ENCODE measurements around the gene C12orf42. TPM values are rescaled to one million over a fixed set of nuclear protein-coding genes. Genes with fewer than 3 reads are reported as not detected.

The C12orf42 gene
- total RNA-seq, 2 donors from 2014 or later, result not detected

- Histone ChIP-seq H3K9me3 (no peaks in the 10 kb centered on the region), H3K4me3 (no peak overlapping the region), H3K27me3 (no peaks in the 10 kb centered on the region), H3K27ac (no peak overlapping the region), H3K36me3 (replicated peaks in 1 of 2; ENCODE audit: insufficient read depth in 1 of 2, low read depth in 2 of 2) (no peaks in the 10 kb centered on the region), H3K4me1 (no peaks in the 10 kb centered on the region)
- DNase-seq (no peak), ATAC-seq (no peak)
- intact Hi-C loops (cut with DNase I), result no loop called here
- TF ChIP-seq POLR2A (IDR thresholded peaks at IDR 0.05) (no peak), CTCF (IDR thresholded peaks at IDR 0.05) (no peak)
- 83 to 86% methylated on average over 1 of the region's 1 CpG for WGBS, 2 donors
Measured at GRCh38 chr12:103317220-103317619, 178.5 kb downstream of the C12orf42 start.

GRCh38 chr12:103314786-103315185 is 181.0 kb downstream of the C12orf42 start:
- intact Hi-C loops (cut with DNase I), result no loop called here
- H3K9me3 ChIP-seq, result no peaks in the 10 kb centered on the region
- DNase-seq (no peak), ATAC-seq (no peak)
- H3K4me1 ChIP-seq, result no peaks in the 10 kb centered on the region
- H3K27ac ChIP-seq, result no peak overlapping the region
- TF ChIP-seq CTCF (IDR thresholded peaks at IDR 0.05), result no peak
- H3K4me3 ChIP-seq, result no peak overlapping the region
- H3K27me3 ChIP-seq, result no peaks in the 10 kb centered on the region
- WGBS, 2 donors, result 55 to 59% methylated on average over 2 of the region's 2 CpGs
- H3K36me3 ChIP-seq (replicated peaks in 1 of 2; ENCODE audit: insufficient read depth in 1 of 2, low read depth in 2 of 2), result no peaks in the 10 kb centered on the region

GRCh38 chr12:103313894-103314293 is 181.9 kb downstream of the C12orf42 start:
- Histone ChIP-seq H3K27ac (no peak overlapping the region), H3K9me3 (no peaks in the 10 kb centered on the region), H3K27me3 (no peaks in the 10 kb centered on the region), H3K4me1 (no peaks in the 10 kb centered on the region), H3K36me3 (replicated peaks in 1 of 2; ENCODE audit: insufficient read depth in 1 of 2, low read depth in 2 of 2) (no peaks in the 10 kb centered on the region), H3K4me3 (no peak overlapping the region)
- intact Hi-C loops (cut with DNase I), result no loop called here
- no peak for ATAC-seq
- 59 to 76% methylated on average over 1 of the region's 1 CpG for WGBS, 2 donors
- TF ChIP-seq CTCF (IDR thresholded peaks at IDR 0.05), result no peak
- TF ChIP-seq POLR2A (IDR thresholded peaks at IDR 0.05), result no peak
- no peak for DNase-seq

- H3K27ac ChIP-seq, result no peak overlapping the region
- ATAC-seq (no peak), DNase-seq (no peak)
- H3K4me3 ChIP-seq, result no peak overlapping the region
- no peaks in the 10 kb centered on the region for H3K27me3 ChIP-seq
- H3K9me3 ChIP-seq, result no peaks in the 10 kb centered on the region
- H3K4me1 ChIP-seq, result no peaks in the 10 kb centered on the region
- no peaks in the 10 kb centered on the region for H3K36me3 ChIP-seq (replicated peaks in 1 of 2; ENCODE audit: insufficient read depth in 1 of 2, low read depth in 2 of 2)
- intact Hi-C loops (cut with DNase I), result no loop called here
- TF ChIP-seq CTCF (IDR thresholded peaks at IDR 0.05) (no peak), POLR2A (IDR thresholded peaks at IDR 0.05) (no peak)
- 65 to 68% methylated on average over 3 of the region's 3 CpGs for WGBS, 2 donors
Measured at GRCh38 chr12:103312742-103313354, 182.9 kb downstream of the C12orf42 start.

- TF ChIP-seq POLR2A (IDR thresholded peaks at IDR 0.05) (no peak), CTCF (IDR thresholded peaks at IDR 0.05) (no peak)
- intact Hi-C loops (cut with DNase I), result no loop called here
- no peak overlapping the region for H3K4me3 ChIP-seq
- H3K27ac ChIP-seq, result no peak overlapping the region
- H3K4me1 ChIP-seq, result no peaks in the 10 kb centered on the region
- H3K27me3 ChIP-seq, result no peaks in the 10 kb centered on the region
- no peaks in the 10 kb centered on the region for H3K36me3 ChIP-seq (replicated peaks in 1 of 2; ENCODE audit: insufficient read depth in 1 of 2, low read depth in 2 of 2)
- no peak for DNase-seq
- no peaks in the 10 kb centered on the region for H3K9me3 ChIP-seq
- ATAC-seq, result no peak
- 57 to 66% methylated on average over 5 of the region's 5 CpGs for WGBS, 2 donors
Measured at GRCh38 chr12:103310546-103311270, 185.1 kb downstream of the C12orf42 start.

Data from body of pancreas (tissue), 4 donors.